Choroid plexus epithelial cell (primary cell): Measurements from ENCODE around the gene TFR2.
A peak's percentile ranks its signal among the peaks of the same experiment; 100 is the strongest.

Experiments used
- DNase-seq: peaks from one replicate; pipeline ENCODE4 v3.0.0-alpha.2; 2010; ENCODE audit warnings: low read depth
- H3K4me3 ChIP-seq: 2 replicates; pipeline ENCODE4 v1.5.1; 2011; ENCODE audit warnings: low read depth, mild to moderate bottlenecking, control low read depth, low read length, moderate library complexity
- CTCF ChIP-seq: conservative IDR thresholded peaks from 2 replicates; pipeline ENCODE4 v1.5.1; 2011; ENCODE audit warnings: low read depth, mild to moderate bottlenecking, control low read depth, inconsistent platforms, low read length, moderate library complexity

The TFR2 gene

GRCh38 chr7:100572949-100573675, 68.2 kb downstream of the TFR2 start:
- DNase-seq: no peak
- TF ChIP-seq CTCF: no peak
- no peak overlapping the region for H3K4me3 ChIP-seq

DNA sequence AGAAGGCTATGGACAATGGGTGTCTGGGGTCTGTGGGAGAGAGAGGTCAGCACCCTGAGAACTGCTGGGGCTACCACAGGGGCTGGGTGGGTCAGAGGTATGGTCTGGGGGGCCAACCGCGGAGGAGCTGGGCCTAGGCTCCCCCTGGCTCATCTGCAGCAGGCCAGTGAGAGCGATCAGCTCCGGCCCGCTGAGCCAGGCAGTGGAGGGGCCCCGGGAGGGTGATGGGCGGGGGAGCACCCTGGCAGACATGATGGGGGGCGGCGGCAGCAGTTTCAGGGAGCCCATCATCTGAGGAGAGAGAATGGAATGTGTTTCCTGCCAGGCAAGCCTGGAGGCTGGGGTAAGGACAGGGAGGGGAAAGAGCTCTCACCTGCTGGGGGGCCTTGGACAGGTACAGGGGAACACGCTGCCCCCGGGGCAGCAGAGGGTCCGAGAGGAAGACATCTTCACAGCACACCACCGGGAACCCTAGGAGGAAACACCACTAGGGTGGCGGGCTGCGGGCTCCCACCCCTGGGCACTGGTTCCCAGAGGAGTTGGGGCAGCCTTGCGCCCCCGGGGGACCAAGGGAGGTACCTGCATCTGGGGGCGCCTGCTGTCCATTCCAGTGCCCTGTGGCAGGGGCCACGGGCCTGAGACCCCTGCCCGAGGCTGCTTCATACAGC, 68.9 kb downstream of the TFR2 start:
- H3K4me3 ChIP-seq: no peak overlapping the region
- no peak for DNase-seq
- TF ChIP-seq CTCF: no peak

GRCh38 chr7:100571829-100572116, 69.6 kb downstream of the TFR2 start:
- TF ChIP-seq CTCF: no peak
- no peak for DNase-seq
- H3K4me3 ChIP-seq: no peak overlapping the region

DNA sequence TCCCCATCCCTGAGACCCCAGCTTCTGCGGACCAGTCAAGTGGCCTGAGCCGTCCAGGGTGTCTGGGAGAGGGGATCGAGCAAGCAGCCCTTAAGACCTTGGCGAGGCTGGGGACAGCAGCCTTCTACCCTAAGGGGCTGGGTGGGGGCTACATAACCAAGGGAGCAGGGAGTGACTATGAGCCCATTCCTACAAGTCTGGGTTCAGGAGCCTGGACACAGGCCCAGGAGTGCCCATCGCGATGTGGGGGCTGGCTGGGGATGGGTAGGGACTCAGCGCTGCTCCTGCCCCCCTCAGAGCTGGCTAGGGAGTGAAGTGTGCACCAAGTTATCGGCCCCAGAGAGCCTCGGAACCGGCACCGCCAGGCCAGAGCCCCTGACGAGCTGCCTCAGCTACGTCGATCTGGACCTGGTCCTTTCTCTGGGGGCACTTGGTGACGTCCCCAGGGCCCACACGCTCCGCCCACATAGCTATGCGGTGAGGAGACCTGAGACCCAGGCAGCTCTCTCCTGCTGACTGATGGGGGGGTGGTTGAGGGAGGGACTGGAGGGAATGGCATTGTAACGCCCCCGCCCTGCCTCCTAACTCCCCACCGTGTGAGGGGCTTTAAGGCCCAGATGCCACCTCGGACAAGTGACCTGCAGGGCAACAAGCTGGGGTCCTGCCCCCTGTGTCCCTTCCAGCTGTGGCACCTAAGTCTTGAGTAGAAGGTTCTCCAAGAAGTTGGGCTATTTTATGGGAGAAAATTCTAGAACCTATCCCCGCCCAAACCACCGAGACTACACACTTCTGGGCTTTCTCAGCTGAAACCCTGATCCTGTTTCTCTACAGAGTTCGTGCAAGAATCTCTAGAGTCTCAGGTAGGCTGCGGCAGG, 70.2 kb downstream of the TFR2 start:
- no peak for TF ChIP-seq CTCF
- DNase-seq: peak; percentile 54

More for the DNA sequence above, 70.2 kb downstream of the TFR2 start:
- no peak overlapping the region for H3K4me3 ChIP-seq
